WTC11 (cell line): Measurements from ENCODE around the gene AKAP13. TPM values are rescaled to one million over a fixed set of nuclear protein-coding genes. Genes with fewer than 3 reads are reported as not detected.

Experiments used
- ATAC-seq: fragments of 200-7000 bp; cut with Tn5 transposase; 2 replicates; pipeline ENCODE4 v1.10.0; 2021; ENCODE audit warnings: mild to moderate bottlenecking, moderate library complexity
- CTCF ChIA-PET: fragments of 300-600 bp; sonication (Branson Sonifier 250); formaldehyde crosslinking; loops from one replicate; lab custom pipeline; 2021; ENCODE audit warnings: antibody characterized with exemption; lab: Charles Lee
- POLR2A ChIA-PET: fragments of 350-600 bp; sonication (Branson Sonifier 250); formaldehyde crosslinking; loops from one replicate; lab custom pipeline; 2021; ENCODE audit warnings: antibody characterized with exemption; lab: Charles Lee
- DNase-seq: peaks from one replicate; pipeline ENCODE4 v3.0.0; 2021; ENCODE audit warnings: low spot score
- H3K27ac Mint-ChIP-seq: 2 replicates; pipeline ENCODE4 v1.8.0; 2021; ENCODE audit warnings: mixed read lengths
- H3K27me3 Mint-ChIP-seq: 2 replicates; pipeline ENCODE4 v1.8.0; 2021; ENCODE audit warnings: low read depth, mild to moderate bottlenecking, moderate library complexity, mixed read lengths
- H3K36me3 Mint-ChIP-seq: 2 replicates; pipeline ENCODE4 v1.8.0; 2021; ENCODE audit warnings: mixed read lengths
- H3K4me1 Mint-ChIP-seq: 2 replicates; pipeline ENCODE4 v1.8.0; 2022; ENCODE audit warnings: mixed read lengths
- H3K4me3 Mint-ChIP-seq: 2 replicates; pipeline ENCODE4 v1.8.0; 2021; ENCODE audit warnings: mild to moderate bottlenecking, moderate library complexity, mixed read lengths
- H3K9me3 Mint-ChIP-seq: 2 replicates; pipeline ENCODE4 v1.8.0; 2021; ENCODE audit warnings: mixed read lengths
- ATF1 ChIP-seq: sonication (generic); formaldehyde crosslinking; IDR thresholded peaks from 2 replicates; pipeline ENCODE4 v1.8.1; 2023; ENCODE audit warnings: mild to moderate bottlenecking, moderate library complexity, missing genetic modification reagents
- CBFB ChIP-seq: sonication (generic); formaldehyde crosslinking; IDR thresholded peaks from 2 replicates; pipeline ENCODE4 v1.8.1; 2022; ENCODE audit warnings: mild to moderate bottlenecking, low read depth, missing genetic modification reagents
- E2F5 ChIP-seq: sonication (generic); formaldehyde crosslinking; IDR thresholded peaks from 2 replicates; pipeline ENCODE4 v1.8.1; 2022; ENCODE audit warnings: mild to moderate bottlenecking, moderate library complexity, missing genetic modification reagents
- FOXJ3 ChIP-seq: sonication (generic); formaldehyde crosslinking; IDR thresholded peaks from 2 replicates; pipeline ENCODE4 v1.9.0; 2021; ENCODE audit warnings: missing genetic modification reagents, mild to moderate bottlenecking, borderline replicate concordance
- GRHL2 ChIP-seq: fragments of 250-450 bp; sonication (Bioruptor Pico); IDR thresholded peaks from 2 replicates; pipeline ENCODE4 v1.8.0; 2022; ENCODE audit warnings: mild to moderate bottlenecking, moderate library complexity; ENCODE audit not compliant: insufficient replicate concordance, severe bottlenecking
- IRF1 ChIP-seq: sonication (generic); formaldehyde crosslinking; IDR thresholded peaks from 2 replicates; pipeline ENCODE4 v1.8.0; 2023; ENCODE audit warnings: missing genetic modification reagents
- JAZF1 ChIP-seq: fragments of 250-450 bp; sonication (Bioruptor Pico); IDR thresholded peaks from 2 replicates; pipeline ENCODE4 v1.9.0; 2021; ENCODE audit warnings: moderate library complexity, mild to moderate bottlenecking, inconsistent platforms
- JUN ChIP-seq: sonication (generic); formaldehyde crosslinking; IDR thresholded peaks from 2 replicates; pipeline ENCODE4 v1.8.0; 2023; ENCODE audit warnings: mild to moderate bottlenecking, missing genetic modification reagents
- MAX ChIP-seq: sonication (generic); formaldehyde crosslinking; IDR thresholded peaks from 2 replicates; pipeline ENCODE4 v1.8.0; 2022; ENCODE audit warnings: mild to moderate bottlenecking, missing genetic modification reagents
- OVOL2 ChIP-seq: fragments of 250-450 bp; sonication (Bioruptor Pico); IDR thresholded peaks from 2 replicates; pipeline ENCODE4 v1.9.0; 2021; ENCODE audit warnings: mild to moderate bottlenecking, borderline replicate concordance
- PREB ChIP-seq: sonication (generic); formaldehyde crosslinking; IDR thresholded peaks from 2 replicates; pipeline ENCODE4 v1.8.1; 2022; ENCODE audit warnings: mild to moderate bottlenecking, missing genetic modification reagents, moderate library complexity, borderline replicate concordance
- SMAD4 ChIP-seq: sonication (generic); formaldehyde crosslinking; IDR thresholded peaks from 2 replicates; pipeline ENCODE4 v1.8.0; 2022; ENCODE audit warnings: mild to moderate bottlenecking, missing genetic modification reagents
- TEAD4 ChIP-seq: sonication (generic); formaldehyde crosslinking; IDR thresholded peaks from 2 replicates; pipeline ENCODE4 v1.8.0; 2022; ENCODE audit warnings: mild to moderate bottlenecking, missing genetic modification reagents
- ZBTB43 ChIP-seq: sonication (generic); formaldehyde crosslinking; IDR thresholded peaks from 2 replicates; pipeline ENCODE4 v1.8.1; 2023; ENCODE audit warnings: mild to moderate bottlenecking, missing genetic modification reagents
- ZNF121 ChIP-seq: sonication (generic); formaldehyde crosslinking; IDR thresholded peaks from 2 replicates; pipeline ENCODE4 v1.8.0; 2023; ENCODE audit warnings: missing genetic modification reagents
- ZNF219 ChIP-seq: sonication (generic); formaldehyde crosslinking; IDR thresholded peaks from 2 replicates; pipeline ENCODE4 v1.8.0; 2023; ENCODE audit warnings: missing genetic modification reagents, mild to moderate bottlenecking, borderline replicate concordance
- ZNF232 ChIP-seq: sonication (generic); formaldehyde crosslinking; IDR thresholded peaks from 2 replicates; pipeline ENCODE4 v1.8.0; 2022; ENCODE audit warnings: mild to moderate bottlenecking, missing genetic modification reagents
- ZNF396 ChIP-seq: fragments of 250-450 bp; sonication (Bioruptor Pico); IDR thresholded peaks from 2 replicates; pipeline ENCODE4 v1.8.0; 2021; ENCODE audit warnings: mild to moderate bottlenecking, moderate library complexity, borderline replicate concordance
- ZNF423 ChIP-seq: fragments of 250-450 bp; sonication (Bioruptor Pico); IDR thresholded peaks from 2 replicates; pipeline ENCODE4 v2.1.2; 2022; ENCODE audit warnings: mild to moderate bottlenecking, moderate library complexity
- ZNF425 ChIP-seq: fragments of 250-450 bp; sonication (Bioruptor Pico); conservative IDR thresholded peaks from 2 replicates; pipeline ENCODE4 v1.9.0; 2021; ENCODE audit warnings: mild to moderate bottlenecking
- total RNA-seq: library from RNA; stranded (reverse); gene quantifications from 3 replicates; pipeline ENCODE4 v1.2.3, GENCODE V29; 2021

The AKAP13 gene
- total RNA-seq, 1 experiment from 2014 or later: 50.3 TPM

GRCh38 chr15:85733416-85733815 lies 353.0 kb downstream of the AKAP13 start:
- ATAC-seq (no peak), DNase-seq (no peak)
- ChIA-PET POLR2A (no interaction called here), CTCF (no interaction called here)
- no peak overlapping the region for H3K4me3 Mint-ChIP-seq
- no peak for TF ChIP-seq ATF1 (CRISPR knock-in tag)
- TF ChIP-seq ZNF396 (CRISPR knock-in tag): no peak
- no peak for TF ChIP-seq MAX
- TF ChIP-seq ZNF219 (CRISPR knock-in tag): no peak
- no peak for TF ChIP-seq ZNF232 (CRISPR knock-in tag)
- TF ChIP-seq FOXJ3 (CRISPR knock-in tag): no peak
- no peak for TF ChIP-seq ZNF423
- no peak for TF ChIP-seq PREB (CRISPR knock-in tag)
- no peak for TF ChIP-seq IRF1 (CRISPR knock-in tag)
- TF ChIP-seq GRHL2 (CRISPR knock-in tag): no peak
- no peak for TF ChIP-seq CBFB (CRISPR knock-in tag)
- no peak for TF ChIP-seq ZBTB43 (CRISPR knock-in tag)
- TF ChIP-seq SMAD4: no peak
- TF ChIP-seq E2F5 (CRISPR knock-in tag): no peak
- no peak for TF ChIP-seq OVOL2 (CRISPR knock-in tag)
- H3K27ac Mint-ChIP-seq: no peak overlapping the region
- H3K36me3 Mint-ChIP-seq: peaks cover 69% of the 10 kb centered on the region
- H3K27me3 Mint-ChIP-seq: peaks cover 2% of the 10 kb centered on the region
- peaks cover 20% of the 10 kb centered on the region for H3K9me3 Mint-ChIP-seq
- H3K4me1 Mint-ChIP-seq: no peaks in the 10 kb centered on the region

GRCh38 chr15:85737061-85737460 lies 356.7 kb downstream of the AKAP13 start:
- H3K4me3 Mint-ChIP-seq: no peak overlapping the region
- ChIA-PET POLR2A (no interaction called here), CTCF (interaction anchor here (1.2 kb wide), 1 partner anchor 103 kb away, joined by 3 read pairs; no protein-coding TSS in a partner anchor)
- DNase-seq: no peak
- H3K9me3 Mint-ChIP-seq: peaks cover 20% of the 10 kb centered on the region
- H3K27me3 Mint-ChIP-seq: peaks cover 2% of the 10 kb centered on the region
- TF ChIP-seq TEAD4 (CRISPR knock-in tag): no peak
- TF ChIP-seq JUN (CRISPR knock-in tag): no peak
- no peak for TF ChIP-seq SMAD4
- TF ChIP-seq JAZF1 (CRISPR knock-in tag): no peak
- peaks cover 76% of the 10 kb centered on the region for H3K36me3 Mint-ChIP-seq
- H3K27ac Mint-ChIP-seq: no peak overlapping the region
- ATAC-seq: no peak
- peaks cover 3% of the 10 kb centered on the region; the same call in 1 of the 2 replicates for H3K4me1 Mint-ChIP-seq

GRCh38 chr15:85741021-85741421 lies 360.6 kb downstream of the AKAP13 start:
- Mint-ChIP-seq H3K4me1 (peaks cover 9% of the 10 kb centered on the region), H3K36me3 (peaks cover 62% of the 10 kb centered on the region), H3K27me3 (no peaks in the 10 kb centered on the region), H3K9me3 (no peaks in the 10 kb centered on the region), H3K27ac (no peak overlapping the region; the same call in 1 of the 2 replicates), H3K4me3 (no peak overlapping the region)
- TF ChIP-seq ZNF121 (CRISPR knock-in tag) (peak; percentile 28; the same call in 1 of the 2 replicates), ZNF425 (CRISPR knock-in tag) (no peak)
- POLR2A ChIA-PET: interaction anchor here (1.4 to 2.8 kb wide), 2 partner anchors 11 to 48 kb away, joined by 6 to 12 read pairs; no protein-coding TSS in a partner anchor
- ATAC-seq (peak; percentile 49), DNase-seq (no peak)
- CTCF ChIA-PET: interaction anchor here (0.9 to 3.8 kb wide), 6 partner anchors 9 to 444 kb away, joined by 3 to 21 read pairs (median 10); no protein-coding TSS in a partner anchor
